ENCODE measurements around the gene MIER1. TPM values are rescaled to one million over a fixed set of nuclear protein-coding genes. Genes with fewer than 3 reads are reported as not detected.
"Not testable (repeated sequence)": the region's sequence is repeated elsewhere in the genome, so short reads cannot be mapped to it uniquely, and the experiment has no call there.

Gene MIER1
- total RNA-seq: 53.0 TPM

- DNase-seq: peak; percentile 95
Measured at GRCh38 chr1:66924756-66925557, at the start of gene MIER1, which contains the start of gene DNAI4. Gene MIER1 (plus strand): TSS chr1:66924990. CDS start chr1:66925029, 39 bp downstream. Gene DNAI4 (minus strand): TSS chr1:66924856. CDS start chr1:66924831, 25 bp downstream.

DNA sequence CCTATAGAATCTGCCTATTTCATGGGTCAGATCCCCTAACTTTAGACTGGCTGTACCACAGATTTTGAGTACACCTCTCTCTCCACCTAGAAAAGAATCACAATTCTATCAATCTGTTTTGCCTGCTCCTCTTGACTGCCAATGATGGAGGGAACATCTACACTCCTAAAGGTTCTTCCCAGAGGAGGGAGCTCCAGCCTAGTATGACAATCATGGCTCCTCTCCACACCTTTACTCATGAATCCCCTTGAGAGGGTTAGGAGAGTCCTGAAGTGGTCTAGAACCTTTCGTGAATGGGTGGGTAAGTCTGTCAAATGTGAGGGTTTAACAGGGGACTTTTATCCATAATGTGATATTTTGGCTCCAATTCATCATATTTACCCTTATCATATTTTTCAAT, 48.1 kb upstream of the MIER1 start:
- no peak for DNase-seq

- DNase-seq: no peak
Measured at GRCh38 chr1:66889030-66889429, 35.8 kb upstream of the MIER1 start.

GRCh38 chr1:66890621-66891020, 34.2 kb upstream of the MIER1 start:
- no peak for DNase-seq

GRCh38 chr1:66893712-66894111, 31.1 kb upstream of the MIER1 start:
- no peak for DNase-seq

- not testable (repeated sequence) for DNase-seq
Measured at GRCh38 chr1:66915203-66915602, 9.6 kb upstream of the MIER1 start.

GRCh38 chr1:66916320-66916719, 8.5 kb upstream of the MIER1 start:
- DNase-seq: no peak

DNA sequence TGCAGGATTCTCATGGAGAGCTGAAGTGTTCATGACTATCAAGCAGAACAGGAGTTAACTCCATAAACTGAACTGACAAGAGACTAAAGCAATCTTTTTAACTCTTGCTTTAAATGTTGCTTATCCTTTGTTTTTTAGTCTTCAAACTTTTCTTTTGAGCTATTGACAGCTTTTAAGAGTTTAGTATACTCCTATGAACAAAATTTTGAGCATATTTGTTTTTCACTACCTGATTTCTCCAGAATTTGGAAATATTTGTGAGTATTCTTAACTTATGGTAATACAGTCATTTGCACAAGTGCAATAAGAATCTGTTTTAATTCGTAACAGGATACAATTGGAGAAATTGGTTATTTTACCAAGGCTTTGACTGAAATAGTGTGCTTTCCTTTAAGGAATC, 7.3 kb upstream of the MIER1 start:
- DNase-seq: no peak

- DNase-seq: no peak
Measured at GRCh38 chr1:66919063-66919462, 5.7 kb upstream of the MIER1 start.

DNA sequence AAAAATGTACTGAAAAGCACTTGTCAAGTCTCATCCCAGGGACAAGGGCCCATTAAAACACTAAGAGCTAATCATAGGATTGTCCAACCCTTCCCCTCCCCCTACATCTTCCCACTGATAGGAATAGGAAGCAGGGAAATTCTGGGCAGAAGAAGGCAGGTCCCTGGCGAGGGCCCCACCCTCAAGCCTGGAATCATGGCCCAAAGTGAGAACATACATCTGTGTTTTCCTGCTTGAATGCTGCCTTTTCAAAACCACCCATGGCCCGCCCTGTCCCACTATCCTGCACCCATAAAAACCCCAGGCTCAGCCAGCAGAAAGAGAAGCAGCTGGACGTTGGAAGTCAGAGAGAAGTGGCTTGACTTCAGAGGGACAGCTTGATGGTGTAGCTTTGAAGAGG, 5.0 kb upstream of the MIER1 start:
- DNase-seq: no peak

DNA sequence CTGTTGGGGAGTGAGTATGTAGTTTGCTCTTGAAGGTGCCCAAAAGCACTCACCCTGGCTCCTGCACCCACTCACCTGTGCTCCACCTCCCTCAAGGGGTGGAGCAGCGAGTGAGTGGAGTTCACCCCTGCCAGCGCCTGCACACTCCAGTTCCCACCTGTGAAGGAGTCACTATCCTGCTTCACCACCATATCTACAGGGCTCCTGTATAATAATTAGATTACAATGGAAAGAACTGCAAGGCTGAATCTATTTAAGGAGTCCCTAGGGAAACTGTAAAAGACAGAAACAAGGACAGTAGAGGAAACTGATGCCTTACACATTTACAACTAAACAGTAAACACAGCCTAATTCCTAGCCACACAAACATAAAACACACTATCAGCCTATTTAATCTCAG, 4.2 kb upstream of the MIER1 start:
- DNase-seq: no peak

- no peak for DNase-seq
Measured at GRCh38 chr1:66925558-66925910, 744 bp downstream of the MIER1 start.

- DNase-seq: no peak
Measured at GRCh38 chr1:66925944-66926343, 1.2 kb downstream of the MIER1 start.

DNA sequence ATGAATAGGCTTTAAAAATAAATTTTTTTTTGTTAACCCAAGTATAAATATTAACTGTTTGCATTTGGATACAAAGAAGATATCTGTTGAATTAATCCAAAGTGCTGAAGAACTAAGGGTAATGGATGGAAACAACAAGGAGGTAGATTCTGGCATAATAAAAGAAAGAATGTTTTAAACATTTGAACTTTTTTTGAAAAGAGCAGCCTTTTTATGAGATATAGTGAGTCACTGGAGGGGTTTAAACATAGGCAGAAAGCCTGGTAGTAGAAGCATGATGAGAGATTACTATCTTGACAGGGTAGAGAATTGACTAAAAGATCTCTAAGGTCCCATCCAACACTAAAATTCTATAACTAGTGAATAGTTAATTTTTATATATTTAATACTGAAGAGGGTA, 2.7 kb downstream of the MIER1 start:
- no peak for DNase-seq

DNA sequence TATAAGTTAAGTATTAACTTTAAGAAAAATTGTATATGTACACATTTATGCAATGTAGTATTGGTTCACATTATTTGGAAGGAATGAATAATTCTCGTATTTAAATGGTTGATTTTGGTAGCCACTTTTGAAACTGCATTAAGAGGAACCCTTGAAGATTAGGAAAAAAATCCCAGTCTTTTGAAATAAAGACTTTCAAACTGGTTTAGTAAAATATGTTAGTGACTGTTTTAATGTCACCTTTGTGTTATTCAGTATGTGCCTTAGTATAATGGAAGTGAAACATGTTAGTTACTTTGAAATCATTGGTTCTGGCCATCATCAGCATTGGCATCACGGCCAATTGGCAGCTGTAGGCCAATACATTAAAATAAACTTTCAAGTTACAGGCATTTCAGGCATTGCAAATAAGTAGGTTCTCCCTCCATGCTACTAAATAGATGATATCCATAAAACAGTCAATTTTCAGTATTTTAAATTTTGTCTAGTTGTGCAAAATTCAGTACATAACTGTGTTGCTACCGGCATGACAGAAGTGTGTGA, 4.4 kb downstream of the MIER1 start:
- DNase-seq: no peak

DNA sequence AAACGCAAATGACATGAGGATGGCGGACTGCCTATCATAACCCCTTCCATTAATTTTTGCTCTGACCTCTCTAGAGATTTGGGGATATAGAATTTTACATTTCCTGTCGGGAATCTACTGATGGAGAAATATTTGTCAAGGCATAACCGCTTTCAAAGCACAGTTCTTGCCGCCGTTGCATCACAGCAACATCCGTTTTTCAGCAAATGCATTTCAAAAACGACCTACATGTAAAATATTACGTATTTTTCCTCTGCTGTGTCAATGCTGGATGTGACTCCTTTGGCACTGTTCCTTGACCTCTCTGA, 4.9 kb downstream of the MIER1 start:
- DNase-seq: no peak

- DNase-seq: peak; percentile 93
Measured at GRCh38 chr1:66929999-66930822, 5.4 kb downstream of the MIER1 start.

DNA sequence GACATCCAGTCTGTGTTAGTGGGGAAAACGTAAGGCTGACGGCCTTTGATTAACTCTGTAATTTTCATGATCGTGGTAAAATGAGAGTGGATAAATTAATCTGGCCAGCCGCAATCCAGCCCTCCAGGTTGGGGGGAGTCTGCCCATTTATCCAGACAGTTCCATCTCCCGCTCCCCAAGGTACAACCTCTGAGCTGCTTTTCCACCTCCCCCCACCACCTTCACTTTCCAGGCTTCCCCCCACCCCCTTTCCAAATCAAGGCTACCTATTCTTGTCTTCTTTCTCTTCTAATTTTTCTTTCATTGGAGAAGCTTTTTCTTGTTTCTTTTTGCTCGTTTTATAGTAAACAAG, 6.0 kb downstream of the MIER1 start:
- DNase-seq: no peak

GRCh38 chr1:66931590-66931989, 6.8 kb downstream of the MIER1 start:
- no peak for DNase-seq

- DNase-seq: no peak
Measured at GRCh38 chr1:66932291-66932690, 7.5 kb downstream of the MIER1 start.

DNA sequence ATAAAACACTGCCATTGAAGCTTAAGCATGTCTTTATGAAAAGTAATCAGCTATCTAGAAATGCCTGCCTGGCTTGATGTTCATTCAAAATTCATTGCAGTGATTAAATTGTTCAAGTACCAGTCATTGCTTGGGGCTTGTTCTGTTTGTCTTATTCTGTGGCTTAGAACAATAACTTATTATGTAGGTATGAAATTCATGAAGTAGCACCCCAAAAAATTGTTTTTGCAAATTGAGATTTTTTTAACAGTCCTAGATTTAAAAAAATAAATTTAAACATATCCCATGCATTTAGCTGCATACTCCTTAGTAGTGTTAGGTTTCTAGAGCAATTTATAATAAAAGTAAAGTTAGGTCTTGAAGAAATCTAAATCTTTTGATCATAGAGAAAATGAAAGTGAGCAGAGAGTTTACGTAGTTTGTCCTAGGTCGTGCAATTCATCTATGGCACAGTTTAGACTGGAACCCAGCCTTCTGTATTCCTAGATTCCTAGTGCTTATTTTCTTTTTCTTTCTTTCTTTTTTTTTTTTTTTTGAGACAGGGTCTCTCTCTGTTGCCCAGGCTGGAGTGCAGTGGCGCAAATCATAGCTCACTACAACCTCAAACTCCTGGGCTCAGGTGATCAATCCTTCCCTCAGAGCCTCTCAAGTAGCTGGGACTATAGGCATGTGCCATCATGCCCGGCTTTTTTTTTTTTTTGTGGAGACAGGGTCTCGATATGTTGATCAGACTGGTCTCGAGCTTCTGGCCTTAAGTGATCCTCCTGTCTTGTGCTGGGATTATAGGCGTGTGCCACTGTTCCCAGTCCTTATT, 9.3 kb downstream of the MIER1 start:
- no peak for DNase-seq

GRCh38 chr1:66937529-66938234, 12.9 kb downstream of the MIER1 start:
- no peak for DNase-seq

Measured in occipital lobe (tissue), 2 donors.